HUDEP-2 (cell line): ENCODE measurements around the gene DEPP1.

Experiments
- DNase-seq, 76 experiments: peaks; one replicate each; lab custom pipeline; 2025; ENCODE audit not compliant: unreplicated experiment in 76 of 76; lab: John Stamatoyannopoulos, UW

The DEPP1 gene

GRCh38 chr10:44968091-44968490, 10.5 kb downstream of the DEPP1 start:
- DNase-seq: no peak

GRCh38 chr10:44967616-44968015, 11.0 kb downstream of the DEPP1 start:
- DNase-seq: no peak

GRCh38 chr10:44966816-44967509, 11.6 kb downstream of the DEPP1 start:
- DNase-seq: no peak

GRCh38 chr10:44966129-44966815, 12.3 kb downstream of the DEPP1 start:
- no peak for DNase-seq

GRCh38 chr10:44965651-44966097, 12.9 kb downstream of the DEPP1 start:
- no peak for DNase-seq

GRCh38 chr10:44965104-44965503, 13.5 kb downstream of the DEPP1 start:
- DNase-seq: no peak

GRCh38 chr10:44963772-44964633, 14.6 kb downstream of the DEPP1 start:
- no peak for DNase-seq

- DNase-seq: no peak
These were observed 15.5 kb downstream of the DEPP1 start for GRCh38 chr10:44962870-44963738.

GRCh38 chr10:44961931-44962750, 16.5 kb downstream of the DEPP1 start:
- no peak for DNase-seq

- DNase-seq: no peak
These were observed 17.4 kb downstream of the DEPP1 start for GRCh38 chr10:44961230-44961571.

- no peak for DNase-seq
These were observed 18.0 kb downstream of the DEPP1 start for GRCh38 chr10:44960482-44961229.

- no peak for DNase-seq
These were observed 18.5 kb downstream of the DEPP1 start for GRCh38 chr10:44960088-44960460.

- DNase-seq: peak in 75 of 76 experiments; percentile 22 to 84 (median 57)
These were observed 19.1 kb downstream of the DEPP1 start, which contains the start of gene RASSF4 for GRCh38 chr10:44959247-44960087. TSS of gene RASSF4 (plus strand) at chr10:44959802. CDS start at chr10:44970203, 10,401 bp downstream.

GRCh38 chr10:44958898-44959246, 19.7 kb downstream of the DEPP1 start:
- DNase-seq: peak in 2 of 76 experiments; percentile 59

- DNase-seq: no peak
These were observed 20.3 kb downstream of the DEPP1 start for GRCh38 chr10:44958196-44958897.

- no peak for DNase-seq
These were observed 21.6 kb downstream of the DEPP1 start for GRCh38 chr10:44956717-44957706.
